NCI-H2196 treated with DMSO at 0.1 percent for 48 hours (cell line): Measurements from ENCODE around the gene PITHD1.
"Not testable (repeated sequence)": the region's sequence is repeated elsewhere in the genome, so short reads cannot be mapped to it uniquely, and the experiment has no call there.

Experiments
- DNase-seq: peaks from one replicate; lab custom pipeline; 2025; ENCODE audit not compliant: unreplicated experiment; lab: John Stamatoyannopoulos, UW

Gene PITHD1

GRCh38 chr1:23777979-23778814, at the start of gene PITHD1:
Gene PITHD1 (plus strand): TSS chr1:23778418. CDS start chr1:23778516, 98 bp downstream.
- peak; percentile 81 for DNase-seq

GRCh38 chr1:23732363-23733224, 45.6 kb upstream of the PITHD1 start:
- DNase-seq: no peak

DNA sequence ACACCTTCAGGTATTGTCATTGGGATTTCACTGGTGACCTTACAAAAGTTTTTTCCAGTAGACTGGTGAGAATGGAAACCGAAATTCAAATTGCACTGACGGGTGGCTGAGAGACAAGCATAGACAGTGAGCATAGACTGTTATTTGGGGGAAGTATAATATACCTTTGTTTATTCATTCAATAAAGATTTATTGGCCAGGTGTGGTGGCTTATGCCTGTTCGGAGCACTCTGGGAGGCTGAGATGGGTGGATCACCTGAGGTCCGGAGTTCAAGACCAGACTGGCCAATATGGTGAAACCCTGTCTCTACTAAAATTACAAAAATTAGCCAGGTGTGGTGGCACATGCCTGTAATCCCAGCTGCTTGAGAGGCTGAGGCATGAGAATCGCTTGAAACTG, 44.9 kb upstream of the PITHD1 start:
- DNase-seq: not testable (repeated sequence)

DNA sequence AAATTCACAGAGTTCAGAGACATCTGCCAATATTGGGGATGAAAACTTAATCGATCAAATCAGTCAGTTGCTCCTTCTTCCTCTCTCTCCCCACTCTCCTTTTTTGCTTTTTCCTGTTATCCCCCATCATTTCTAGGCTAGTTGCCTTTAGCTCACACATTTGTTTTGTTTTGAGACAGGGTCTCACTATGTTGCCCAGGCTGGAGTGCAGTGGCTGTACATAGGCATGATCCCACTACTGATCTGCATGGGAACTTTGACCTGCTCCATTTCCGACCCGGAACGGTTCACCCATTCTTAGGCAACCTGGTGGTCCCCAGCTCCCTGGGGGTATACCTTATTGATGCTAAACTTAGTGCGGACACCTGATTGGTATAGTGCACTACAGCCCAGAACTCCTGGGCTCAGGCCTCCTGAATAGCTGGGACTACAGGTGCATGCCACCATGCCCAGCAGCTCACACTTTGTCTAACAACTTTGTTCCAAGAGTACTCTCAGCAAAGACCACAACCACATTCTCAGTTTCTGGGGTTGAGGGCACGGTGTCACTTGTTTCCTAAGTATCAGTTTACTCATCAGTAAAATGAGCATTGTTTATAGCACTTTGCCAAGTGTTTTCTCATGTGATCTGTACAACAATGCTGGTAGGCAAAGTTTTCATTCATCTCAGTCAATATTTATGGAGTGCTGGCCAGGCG, 41.6 kb upstream of the PITHD1 start:
- no peak for DNase-seq

- no peak for DNase-seq
These were observed 36.6 kb upstream of the PITHD1 start for GRCh38 chr1:23741609-23742008.

DNA sequence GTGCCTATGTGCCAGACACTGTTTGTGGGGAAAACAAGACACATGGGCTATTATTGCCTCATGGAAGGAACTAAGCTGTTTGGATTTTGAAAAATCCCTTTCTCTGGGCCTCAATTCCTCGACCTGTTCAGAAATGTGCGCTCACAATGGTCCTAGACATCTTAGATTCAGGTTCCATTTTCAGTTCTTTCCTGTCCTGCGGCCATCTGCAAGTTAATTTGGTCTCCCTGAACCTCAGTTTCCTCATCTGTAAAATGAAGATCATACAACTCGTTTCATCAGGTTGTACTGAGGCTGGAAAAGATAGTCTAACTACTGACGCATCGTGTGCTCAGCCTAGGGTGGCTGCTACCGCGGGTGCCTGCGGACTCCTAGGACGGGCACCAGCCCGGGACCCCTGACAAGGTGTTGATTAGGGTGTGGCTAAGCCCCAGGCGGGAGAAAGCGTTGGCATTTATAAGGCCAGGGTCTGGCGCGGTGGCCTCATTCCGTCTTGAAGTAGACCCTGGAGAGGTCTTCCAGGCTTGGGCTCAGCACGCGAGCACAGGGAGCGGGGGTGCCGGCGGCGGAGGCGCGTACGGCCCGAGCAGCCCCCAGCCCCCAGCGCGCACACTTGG, 35.4 kb upstream of the PITHD1 start:
- DNase-seq: no peak

- DNase-seq: peak; percentile 36
These were observed 34.7 kb upstream of the PITHD1 start, which contains the start of gene ELOA for GRCh38 chr1:23743287-23744152. Gene ELOA (plus strand): TSS chr1:23743471. CDS start chr1:23743504, 33 bp downstream.

GRCh38 chr1:23745515-23745914, 32.7 kb upstream of the PITHD1 start:
- DNase-seq: no peak

DNA sequence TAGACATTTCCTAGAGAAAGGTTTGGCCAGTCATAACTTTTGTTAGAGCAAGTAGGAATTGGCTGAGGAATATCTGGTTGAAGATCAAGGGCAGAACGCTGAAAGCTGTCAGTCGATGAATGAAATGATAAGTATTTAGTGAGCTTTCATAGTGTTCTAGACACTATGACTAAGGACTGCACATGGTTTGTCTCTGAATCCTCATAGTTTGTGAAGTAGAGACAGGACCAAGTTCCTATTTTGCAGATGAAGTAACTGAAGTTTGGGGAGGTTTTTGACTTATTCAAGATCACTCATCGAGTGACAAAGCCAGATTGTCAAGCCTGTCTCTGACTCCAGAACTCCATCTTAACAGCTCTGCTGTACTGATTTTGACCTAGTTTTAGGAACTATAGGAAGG, 30.2 kb upstream of the PITHD1 start:
- DNase-seq: no peak

- DNase-seq: peak; percentile 67
These were observed 27.0 kb upstream of the PITHD1 start for GRCh38 chr1:23751050-23751814.

GRCh38 chr1:23751815-23752200, 26.4 kb upstream of the PITHD1 start:
- DNase-seq: no peak

- no peak for DNase-seq
These were observed 25.3 kb upstream of the PITHD1 start for GRCh38 chr1:23752909-23753308.

DNA sequence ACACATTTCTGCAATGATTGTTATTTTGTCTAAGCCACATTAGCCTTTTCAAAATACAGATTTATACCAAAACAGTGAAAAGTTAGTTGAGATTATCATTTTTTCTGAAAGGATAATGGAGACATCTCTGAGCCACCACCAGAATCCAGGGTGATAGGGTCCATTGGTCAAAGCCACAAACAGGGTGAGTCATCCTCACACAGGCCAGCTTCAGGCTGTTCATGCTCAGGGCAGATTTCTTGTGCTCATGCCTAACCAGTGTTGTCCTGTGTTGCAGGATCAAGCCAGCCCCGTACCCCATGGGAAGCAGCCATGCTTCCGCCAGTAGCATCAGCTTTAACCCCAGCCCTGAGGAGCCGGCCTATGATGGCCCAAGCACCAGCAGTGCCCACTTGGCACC, 21.5 kb upstream of the PITHD1 start:
- DNase-seq: no peak

- no peak for DNase-seq
These were observed 20.4 kb upstream of the PITHD1 start for GRCh38 chr1:23757812-23758211.

DNA sequence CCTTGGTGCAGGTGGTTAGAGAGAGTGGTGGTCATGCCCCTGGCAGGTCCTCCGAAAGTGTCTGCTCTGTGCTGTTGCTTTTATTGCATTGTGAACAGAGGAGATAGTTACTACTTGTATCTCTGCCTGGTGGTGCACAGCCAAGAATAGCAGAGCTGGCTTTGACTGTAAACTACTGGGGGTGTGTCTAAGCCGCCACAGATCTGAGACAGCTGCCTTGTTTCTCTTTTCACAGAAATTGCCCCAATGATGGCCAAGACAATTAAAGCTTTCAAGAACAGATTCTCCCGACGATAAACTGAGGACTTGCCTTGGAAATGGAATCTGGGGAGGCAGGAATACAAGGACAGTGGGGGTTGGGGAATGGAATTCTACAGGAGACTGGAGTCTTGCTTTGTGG, 18.9 kb upstream of the PITHD1 start:
- DNase-seq: no peak

- no peak for DNase-seq
These were observed 15.1 kb upstream of the PITHD1 start for GRCh38 chr1:23763041-23763577.

GRCh38 chr1:23768733-23769132, 9.5 kb upstream of the PITHD1 start:
- no peak for DNase-seq

DNA sequence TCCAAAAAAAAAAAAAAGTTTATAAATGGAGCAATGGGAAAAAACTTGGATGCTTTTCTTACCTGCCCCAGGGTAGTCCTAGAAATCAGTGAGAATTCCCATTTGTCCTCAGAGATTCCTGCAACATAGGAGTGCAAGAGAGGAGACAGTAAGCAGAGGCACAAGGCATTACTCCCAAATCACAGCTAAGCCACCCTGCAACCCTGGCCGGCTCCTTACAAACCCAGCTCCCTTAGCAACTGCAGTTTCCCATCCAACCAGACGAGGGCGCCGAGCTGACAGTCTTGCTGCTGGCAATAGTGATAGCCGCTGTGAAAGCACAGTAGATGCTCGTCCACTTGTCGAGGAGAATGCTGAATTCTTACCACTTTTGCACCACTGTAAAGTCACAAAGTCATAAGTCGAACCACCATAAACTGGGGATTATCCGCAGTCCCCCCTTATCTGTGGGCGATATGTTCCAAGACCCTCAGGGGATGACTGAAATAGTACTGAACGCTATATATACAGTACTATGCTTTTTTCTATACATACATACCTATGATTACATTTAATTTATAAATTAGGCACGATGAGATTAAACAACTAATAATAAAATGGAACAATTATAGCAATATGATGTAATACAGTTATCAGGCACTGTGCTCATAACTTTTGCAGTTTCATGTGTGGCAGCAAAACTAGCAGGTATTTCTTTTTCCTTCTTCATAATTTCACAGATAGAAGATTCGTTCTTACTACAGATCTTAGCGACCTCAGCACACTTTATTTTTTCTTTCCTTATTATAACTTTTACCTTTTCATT, 6.0 kb upstream of the PITHD1 start:
- DNase-seq: peak; percentile 38
